Common myeloid progenitor, CD34-positive (primary cell): ENCODE measurements around the gene ARHGEF10L.

Source experiments
- CTCF ChIA-PET: fragments of 350-600 bp; sonication (Branson Sonifier 250); formaldehyde crosslinking; loops from one replicate; lab custom pipeline; 2021; ENCODE audit warnings: antibody characterized with exemption; lab: Charles Lee
- POLR2A ChIA-PET: fragments of 350-600 bp; sonication (Branson Sonifier 250); formaldehyde crosslinking; loops from one replicate; lab custom pipeline; 2021; ENCODE audit warnings: antibody characterized with exemption; lab: Charles Lee
- DNase-seq, 3 donors: peaks; one replicate each; pipeline versions ENCODE4 v3.0.0 to v3.0.0-alpha.2; 2013
- H3K27ac ChIP-seq, 2 experiments: 1 replicate in 1 of 2; 2 replicates in 1 of 2; pipeline ENCODE4 v1.7.0; 2013; ENCODE audit warnings: inconsistent platforms in 2 of 2, low read length in 2 of 2, mild to moderate bottlenecking in 2 of 2, low read depth in 1 of 2, moderate library complexity in 1 of 2; ENCODE audit not compliant: severe bottlenecking in 2 of 2, insufficient read depth in 1 of 2, poor library complexity in 1 of 2
- H3K27me3 ChIP-seq, 5 experiments: replicated peaks in 2 of 5; 1 replicate in 3 of 5; 2 replicates in 2 of 5; pipeline versions ENCODE4 v1.6.1 to v1.7.0; 2013; ENCODE audit warnings: low read length in 4 of 5, mild to moderate bottlenecking in 2 of 5, moderate library complexity in 2 of 5, inconsistent platforms in 1 of 5; ENCODE audit not compliant: insufficient read depth in 5 of 5, control insufficient read depth in 4 of 5
- H3K36me3 ChIP-seq, 4 experiments: 1 replicate in 2 of 4; 2 replicates in 2 of 4; pipeline versions ENCODE4 v1.6.1 to v1.7.0; 2013; ENCODE audit warnings: low read length in 3 of 4, control low read depth in 1 of 4, mild to moderate bottlenecking in 1 of 4; ENCODE audit not compliant: control insufficient read depth in 4 of 4, insufficient read depth in 4 of 4
- H3K4me1 ChIP-seq, 4 experiments: 1 replicate in 3 of 4; 2 replicates in 1 of 4; pipeline versions ENCODE4 v1.6.1 to v1.7.1; 2013; ENCODE audit warnings: low read length in 3 of 4, mild to moderate bottlenecking in 3 of 4, control low read depth in 1 of 4, inconsistent platforms in 1 of 4, moderate library complexity in 1 of 4; ENCODE audit not compliant: control insufficient read depth in 4 of 4, insufficient read depth in 4 of 4; ENCODE audit errors: control extremely low read depth in 1 of 4
- H3K4me3 ChIP-seq, 7 experiments: 1 replicate in 4 of 7; 2 replicates in 3 of 7; pipeline versions ENCODE4 v1.5.1 to v1.7.0; 2013; ENCODE audit warnings: mild to moderate bottlenecking in 7 of 7, low read length in 6 of 7, moderate library complexity in 6 of 7, inconsistent platforms in 2 of 7, low read depth in 2 of 7, control low read depth in 1 of 7; ENCODE audit not compliant: insufficient read depth in 4 of 7, control insufficient read depth in 1 of 7; ENCODE audit errors: extremely low read depth in 1 of 7
- H3K9me3 ChIP-seq, 5 experiments: 1 replicate in 4 of 5; 2 replicates in 1 of 5; pipeline versions ENCODE4 v1.6.1 to v1.7.1; 2013; ENCODE audit warnings: low read length in 4 of 5, mild to moderate bottlenecking in 2 of 5, inconsistent platforms in 1 of 5, low read depth in 1 of 5, moderate library complexity in 1 of 5; ENCODE audit not compliant: control insufficient read depth in 4 of 5, insufficient read depth in 2 of 5; ENCODE audit errors: control extremely low read depth in 1 of 5
- WGBS: methylation state at CpG from one replicate; pipeline ENCODE4 v1.1.5; 2013; ENCODE audit not compliant: insufficient coverage; 5-methylcytosine and 5-hydroxymethylcytosine counted together

The ARHGEF10L gene

GRCh38 chr1:17513131-17513530 lies 26.4 kb upstream of the ARHGEF10L start:
- Histone ChIP-seq H3K27me3 (peaks cover 0 to 35% (median 13%) of the 10 kb centered on the region in 5 experiments), H3K36me3 (no peaks in the 10 kb centered on the region), H3K27ac (no peak overlapping the region), H3K4me3 (no peak overlapping the region), H3K4me1 (peaks cover 0 to 5% (median 3%) of the 10 kb centered on the region in 4 experiments), H3K9me3 (no peaks in the 10 kb centered on the region)
- ChIA-PET CTCF (interaction anchor here (1.5 to 2.0 kb wide), 2 partner anchors 10 to 11 kb away, joined by 4 to 8 read pairs; no protein-coding TSS in a partner anchor), POLR2A (interaction anchor here (0.6 kb wide), 1 partner anchor 232 kb away, joined by 3 read pairs; no protein-coding TSS in a partner anchor)
- 95% methylated on average over 4 of the region's 4 CpGs for WGBS
- DNase-seq = no peak

- 85% methylated on average over 10 of the region's 10 CpGs for WGBS
- H3K36me3 ChIP-seq = no peaks in the 10 kb centered on the region
- CTCF ChIA-PET = interaction anchor here (0.9 to 1.8 kb wide), 2 partner anchors 10 to 15 kb away, joined by 3 to 4 read pairs; no protein-coding TSS in a partner anchor
- H3K27me3 ChIP-seq = peaks cover 0 to 36% (median 13%) of the 10 kb centered on the region in 5 experiments
- H3K4me3 ChIP-seq = no peak overlapping the region
- no peak for DNase-seq
- H3K4me1 ChIP-seq = no peaks in the 10 kb centered on the region
- H3K9me3 ChIP-seq = no peaks in the 10 kb centered on the region
- POLR2A ChIA-PET = no interaction called here
- H3K27ac ChIP-seq = no peak overlapping the region
Measured at GRCh38 chr1:17514776-17515175, 24.7 kb upstream of the ARHGEF10L start.

GRCh38 chr1:17515902-17516301 lies 23.6 kb upstream of the ARHGEF10L start:
- H3K36me3 ChIP-seq = no peaks in the 10 kb centered on the region
- 42% methylated on average over 4 of the region's 5 CpGs for WGBS
- ChIA-PET POLR2A (no interaction called here), CTCF (interaction anchor here (1.8 kb wide), 1 partner anchor 9 kb away, joined by 3 read pairs; no protein-coding TSS in a partner anchor)
- no peaks in the 10 kb centered on the region for H3K4me1 ChIP-seq
- H3K27me3 ChIP-seq = peaks cover 0 to 43% (median 14%) of the 10 kb centered on the region in 5 experiments
- no peaks in the 10 kb centered on the region for H3K9me3 ChIP-seq
- no peak overlapping the region for H3K27ac ChIP-seq
- H3K4me3 ChIP-seq = no peak overlapping the region
- DNase-seq = no peak

- WGBS = 44% methylated on average over 11 of the region's 13 CpGs
- H3K36me3 ChIP-seq = no peaks in the 10 kb centered on the region
- ChIA-PET CTCF (interaction anchor here (1.1 to 1.8 kb wide), 3 partner anchors 8 to 180 kb away, joined by 3 to 4 read pairs (median 3); no protein-coding TSS in a partner anchor), POLR2A (no interaction called here)
- H3K9me3 ChIP-seq = no peaks in the 10 kb centered on the region
- H3K4me3 ChIP-seq = no peak overlapping the region
- no peak overlapping the region for H3K27ac ChIP-seq
- DNase-seq = no peak
- no peaks in the 10 kb centered on the region for H3K4me1 ChIP-seq
- peaks cover 0 to 47% (median 14%) of the 10 kb centered on the region in 5 experiments for H3K27me3 ChIP-seq
Measured at GRCh38 chr1:17516303-17517214, 22.9 kb upstream of the ARHGEF10L start.

GRCh38 chr1:17520041-17520440 lies 19.5 kb upstream of the ARHGEF10L start:
- 61% methylated on average over 12 of the region's 12 CpGs for WGBS
- Histone ChIP-seq H3K27me3 (peaks cover 0 to 54% (median 15%) of the 10 kb centered on the region in 5 experiments), H3K27ac (no peak overlapping the region), H3K4me3 (no peak overlapping the region), H3K4me1 (no peaks in the 10 kb centered on the region), H3K36me3 (no peaks in the 10 kb centered on the region), H3K9me3 (no peaks in the 10 kb centered on the region)
- POLR2A ChIA-PET = interaction anchor here (0.5 to 1.1 kb wide), 2 partner anchors 13 to 1377 kb away, joined by 3 read pairs; no protein-coding TSS in a partner anchor
- no peak for DNase-seq
- CTCF ChIA-PET = interaction anchor here (1.8 kb wide), 1 partner anchor 14 kb away, joined by 5 read pairs; no protein-coding TSS in a partner anchor

GRCh38 chr1:17520473-17521319 lies 18.8 kb upstream of the ARHGEF10L start:
- H3K4me3 ChIP-seq = no peak overlapping the region
- CTCF ChIA-PET = interaction anchor here (1.0 to 1.8 kb wide), 3 partner anchors 9 to 26 kb away, joined by 4 to 5 read pairs (median 5); no protein-coding TSS in a partner anchor
- no peaks in the 10 kb centered on the region for H3K9me3 ChIP-seq
- no peaks in the 10 kb centered on the region for H3K36me3 ChIP-seq
- peaks cover 0 to 56% (median 14%) of the 10 kb centered on the region in 5 experiments for H3K27me3 ChIP-seq
- H3K27ac ChIP-seq = no peak overlapping the region
- no peaks in the 10 kb centered on the region for H3K4me1 ChIP-seq
- DNase-seq = no peak
- POLR2A ChIA-PET = interaction anchor here (0.5 kb wide), 1 partner anchor 1377 kb away, joined by 3 read pairs; no protein-coding TSS in a partner anchor
- 69% methylated on average over 9 of the region's 13 CpGs for WGBS
